CD4-positive, alpha-beta T cell treated with Interleukin-6 for 4 hours (primary cell): Measurements from ENCODE around the gene UNC5C.

Source experiments
- DNase-seq: peaks from one replicate; pipeline ENCODE4 v3.0.0-alpha.2; 2020; ENCODE audit warnings: mixed read lengths

Gene UNC5C

GRCh38 chr4:95317085-95317793 is 231.5 kb downstream of the UNC5C start:
- DNase-seq: no peak

GRCh38 chr4:95314573-95314972 is 234.2 kb downstream of the UNC5C start:
- no peak for DNase-seq

- DNase-seq: no peak
Measured at GRCh38 chr4:95304898-95305297, 243.9 kb downstream of the UNC5C start.

- no peak for DNase-seq
Measured at GRCh38 chr4:95300304-95300703, 248.5 kb downstream of the UNC5C start.

- no peak for DNase-seq
Measured at GRCh38 chr4:95296052-95296451, 252.7 kb downstream of the UNC5C start.

GRCh38 chr4:95295157-95295556 is 253.6 kb downstream of the UNC5C start:
- DNase-seq: no peak

GRCh38 chr4:95294321-95294720 is 254.5 kb downstream of the UNC5C start:
- DNase-seq: no peak

GRCh38 chr4:95293014-95293413 is 255.8 kb downstream of the UNC5C start:
- DNase-seq: no peak

GRCh38 chr4:95290702-95291101 is 258.1 kb downstream of the UNC5C start:
- no peak for DNase-seq

GRCh38 chr4:95289028-95289634 is 259.6 kb downstream of the UNC5C start:
- no peak for DNase-seq

- DNase-seq: no peak
Measured at GRCh38 chr4:95288552-95288951, 260.2 kb downstream of the UNC5C start.

GRCh38 chr4:95285797-95286196 is 263.0 kb downstream of the UNC5C start:
- DNase-seq: no peak

GRCh38 chr4:95284655-95285054 is 264.1 kb downstream of the UNC5C start:
- no peak for DNase-seq

GRCh38 chr4:95283320-95283719 is 265.5 kb downstream of the UNC5C start:
- no peak for DNase-seq

GRCh38 chr4:95272797-95273196 is 276.0 kb downstream of the UNC5C start:
- DNase-seq: no peak

GRCh38 chr4:95272036-95272435 is 276.7 kb downstream of the UNC5C start:
- DNase-seq: no peak

- no peak for DNase-seq
Measured at GRCh38 chr4:95268819-95269565, 279.8 kb downstream of the UNC5C start.

- DNase-seq: no peak
Measured at GRCh38 chr4:95267081-95267480, 281.7 kb downstream of the UNC5C start.

- no peak for DNase-seq
Measured at GRCh38 chr4:95265814-95266740, 282.7 kb downstream of the UNC5C start.

- DNase-seq: no peak
Measured at GRCh38 chr4:95264843-95265242, 283.9 kb downstream of the UNC5C start.

GRCh38 chr4:95263960-95264359 is 284.8 kb downstream of the UNC5C start:
- DNase-seq: no peak

GRCh38 chr4:95263391-95263790 is 285.4 kb downstream of the UNC5C start:
- DNase-seq: no peak
